Measurements from ENCODE around the gene ASXL1. TPM values are rescaled to one million over a fixed set of nuclear protein-coding genes. Genes with fewer than 3 reads are reported as not detected.

ASXL1 gene
- total and polyA plus RNA-seq, 10 of the 15 experiments (the other 5 are each of a cell fraction or from before 2014, with no cell fraction given): 11.0 to 87.6 (median 56.8) TPM

GRCh38 chr20:32482442-32483261 is 124.5 kb downstream of the ASXL1 start:
- TF ChIP-seq RUNX3 (IDR thresholded peaks at IDR 0.05; ENCODE audit: low read length) (0 out of 2 replicates have a peak, but pooled peaks have one; percentile 11), TCF12 (IDR thresholded peaks at IDR 0.05; ENCODE audit: low read depth, low read length) (no peak), USF2 (IDR thresholded peaks at IDR 0.05; ENCODE audit: borderline replicate concordance, low read depth, low read length) (no peak), CBX5 (IDR thresholded peaks at IDR 0.05; ENCODE audit: low read depth) (no peak), NBN (IDR thresholded peaks at IDR 0.05) (no peak), BACH1 (IDR thresholded peaks at IDR 0.05; ENCODE audit: borderline replicate concordance) (no peak; the same call in 1 of the 2 replicates), ELK1 (IDR thresholded peaks at IDR 0.05; ENCODE audit: low read depth, low read length) (no peak), EP300 (IDR thresholded peaks at IDR 0.05; ENCODE audit: borderline replicate concordance in 1 of 2, control insufficient read depth in 1 of 2, low read depth in 2 of 2, low read length in 2 of 2) (no peak), SMAD5 (IDR thresholded peaks at IDR 0.05; ENCODE audit: low read depth) (no peak), GATAD2B (conservative IDR thresholded peaks at IDR 0.05; ENCODE audit: low read depth) (peak; percentile 64), NFYA (IDR thresholded peaks at IDR 0.05; ENCODE audit: borderline replicate concordance, low read depth, low read length) (no peak), FOXK2 (IDR thresholded peaks at IDR 0.05) (no peak), HDAC2 (IDR thresholded peaks at IDR 0.05) (no peak), SPI1 (IDR thresholded peaks at IDR 0.05; ENCODE audit: borderline replicate concordance, insufficient read depth, low read depth, low read length) (peak; percentile 53; the same call in 1 of the 2 replicates), YBX1 (IDR thresholded peaks at IDR 0.05) (no peak), RELB (IDR thresholded peaks at IDR 0.05; ENCODE audit: low read depth) (no peak), MTA3 (IDR thresholded peaks at IDR 0.05; ENCODE audit: borderline replicate concordance, low read length) (no peak), CREM (IDR thresholded peaks at IDR 0.05; ENCODE audit: low read depth) (no peak), LARP7 (IDR thresholded peaks at IDR 0.05) (0 out of 2 replicates have a peak, but pooled peaks have one; percentile 28)
- peak overlapping the region; percentile 57; the same call in 1 of the 2 replicates for H3K4me3 ChIP-seq
- FAIRE-seq: no peak
- no peak overlapping the region for H3K9ac ChIP-seq (ENCODE audit: control insufficient read depth, insufficient read depth, low read length)
- H2AFZ ChIP-seq (ENCODE audit: control insufficient read depth, low read depth, low read length): no peak overlapping the region
- in situ Hi-C loops (cut with MboI): no loop called here
- intact Hi-C loops (cut with micrococcal nuclease; ENCODE audit: unreplicated experiment): no loop called here
- no peaks in the 10 kb centered on the region for H3K9me3 ChIP-seq (replicated peaks; ENCODE audit: control insufficient read depth, insufficient read depth, low read length)
- peaks cover under 1% of the 10 kb centered on the region; the same call in 1 of the 2 replicates for H4K20me1 ChIP-seq (ENCODE audit: control insufficient read depth, insufficient read depth)
- ChIA-PET CTCF (no interaction called here), RAD21 (ENCODE audit: unreplicated experiment) (interaction anchor here (0.8 kb wide), 1 partner anchor 126 kb away, joined by 3 read pairs; no protein-coding TSS in a partner anchor), POLR2A (interaction anchor here (0.6 kb wide), 1 partner anchor 188 kb away, joined by 3 read pairs; no protein-coding TSS in a partner anchor), SMC1A (ENCODE audit: uncharacterized antibody, unreplicated experiment) (no interaction called here)
- WGBS (ENCODE audit: insufficient coverage, insufficient replicate concordance, low lambda C conversion rate, missing lambda C conversion rate): 7% methylated on average over 50 of the region's 82 CpGs
- ATAC-seq: peak; percentile 19
- no peak for DNase-seq (ENCODE audit: low read depth, low spot score)
- no TSS peak for BruUV-seq (replicated peaks)
- H3K27me3 ChIP-seq (replicated peaks in 1 of 2; ENCODE audit: control insufficient read depth in 2 of 2, insufficient read depth in 2 of 2, low read length in 1 of 2): no peaks in the 10 kb centered on the region
- no peak overlapping the region for H3K27ac ChIP-seq (ENCODE audit: control insufficient read depth, insufficient read depth)
- H3K79me2 ChIP-seq (ENCODE audit: control insufficient read depth, insufficient read depth, low read length): no peaks in the 10 kb centered on the region
- H3K4me1 ChIP-seq (ENCODE audit: control insufficient read depth, insufficient read depth, low read length): peaks cover 5% of the 10 kb centered on the region
- H3K36me3 ChIP-seq (ENCODE audit: control insufficient read depth in 2 of 2, insufficient read depth in 2 of 2, low read length in 1 of 2): no peaks in the 10 kb centered on the region
- H3K4me2 ChIP-seq (ENCODE audit: control insufficient read depth, insufficient read depth): peak overlapping the region; percentile 64; the same call in 1 of the 2 replicates
